GM12878 (cell line): Measurements from ENCODE around the gene PADI3. TPM values are rescaled to one million over a fixed set of nuclear protein-coding genes. Genes with fewer than 3 reads are reported as not detected.

Experiments used
- BMI1 ChIP-seq: fragments of 450-650 bp; IDR thresholded peaks from 2 replicates; pipeline ENCODE4 v1.6.1; 2016; ENCODE audit warnings: mild to moderate bottlenecking, moderate library complexity, borderline replicate concordance
- BRCA1 ChIP-seq: IDR thresholded peaks from 2 replicates; pipeline ENCODE4 v1.6.1; 2011; ENCODE audit warnings: low read depth, low read length, improper control_type of control experiment
- CHD2 ChIP-seq: IDR thresholded peaks from 2 replicates; pipeline ENCODE4 v1.6.1; 2011; ENCODE audit warnings: low read depth, low read length, improper control_type of control experiment, borderline replicate concordance
- CREM ChIP-seq: IDR thresholded peaks from 2 replicates; pipeline ENCODE4 v1.6.1; 2014; ENCODE audit warnings: antibody characterized with exemption, low read depth
- EED ChIP-seq: sonication (generic); IDR thresholded peaks from 2 replicates; pipeline ENCODE4 v1.6.1; 2016; ENCODE audit warnings: antibody characterized with exemption, low read depth
- FOXM1 ChIP-seq: IDR thresholded peaks from 2 replicates; pipeline ENCODE4 v1.6.1; 2012; ENCODE audit warnings: low read depth, mild to moderate bottlenecking, inconsistent platforms, low read length, moderate library complexity
- KDM1A ChIP-seq: fragments of 200-600 bp; sonication (generic); IDR thresholded peaks from 2 replicates; pipeline ENCODE4 v1.6.1; 2016; ENCODE audit warnings: borderline replicate concordance
- NR2C1 ChIP-seq: fragments of 450-650 bp; IDR thresholded peaks from 2 replicates; pipeline ENCODE4 v1.6.1; 2017; ENCODE audit warnings: antibody characterized with exemption, mild to moderate bottlenecking, moderate library complexity
- SIX5 ChIP-seq: IDR thresholded peaks from 2 replicates; pipeline ENCODE4 v1.6.1; 2011; ENCODE audit warnings: mild to moderate bottlenecking, low read depth, low read length, moderate library complexity; ENCODE audit not compliant: severe bottlenecking
- polyA plus RNA-seq, 11 experiments: library from polyadenylated mRNA; depleted of rRNA in 4 of 11; unstranded in 6 of 11; stranded (reverse) in 5 of 11; fragments of >200 nt; fragmentation: Nextera tagmentation in 4 of 11; fragmentation: Illumina TruSeq in 1 of 11; extraction: Ambion mirVana in 4 of 11; extraction: Trizol in 1 of 11; gene quantifications; 1 replicate in 1 of 11; 2 replicates in 10 of 11; pipeline versions ENCODE4 v1.2.1 to v1.2.3, GENCODE V29; 2011 to 2016; ENCODE audit warnings: inconsistent platforms in 2 of 11, missing spikeins in 2 of 11, low read depth in 1 of 11
- total RNA-seq, 4 experiments: library from RNA; depleted of rRNA in 3 of 4; stranded (reverse); fragments of >200 nt in 3 of 4; fragmentation: Illumina TruSeq in 1 of 4; extraction: Trizol in 1 of 4; gene quantifications; 2 replicates each; pipeline versions ENCODE4 v1.2.1 to v1.2.3, GENCODE V29; 2013 to 2021
- TF ChIP-seq, protein P1 (sequence below): fragments of 450-650 bp; formaldehyde crosslinking; IDR thresholded peaks from 2 replicates; pipeline ENCODE4 v1.4.0; 2022; ENCODE audit warnings: mild to moderate bottlenecking, moderate library complexity
- TF ChIP-seq, protein P2 (sequence below): fragments of 450-650 bp; IDR thresholded peaks from 2 replicates; pipeline ENCODE4 v1.6.1; 2017; ENCODE audit warnings: low read depth, mild to moderate bottlenecking, moderate library complexity
- TF ChIP-seq, protein P3 (sequence below): fragments of 150-350 bp; IDR thresholded peaks from 2 replicates; pipeline ENCODE4 v1.6.1; 2016; ENCODE audit warnings: low read depth, low read length
- TF ChIP-seq, protein P4 (sequence below): IDR thresholded peaks from 2 replicates; pipeline ENCODE4 v1.6.1; 2012; ENCODE audit warnings: mild to moderate bottlenecking, low read depth, low read length
- TF ChIP-seq, protein P5 (sequence below): fragments of 450-650 bp; IDR thresholded peaks from 2 replicates; pipeline ENCODE4 v1.6.1; 2016; ENCODE audit warnings: mild to moderate bottlenecking
- TF ChIP-seq, protein P6 (sequence below): fragments of 450-650 bp; conservative IDR thresholded peaks from 2 replicates; pipeline ENCODE4 v1.6.1; 2017; ENCODE audit warnings: mild to moderate bottlenecking, moderate library complexity

Gene PADI3
- total and polyA plus RNA-seq, 10 of the 15 experiments (the other 5 are each of a cell fraction or from before 2014, with no cell fraction given), result 0.01 TPM; not detected in 9

DNA sequence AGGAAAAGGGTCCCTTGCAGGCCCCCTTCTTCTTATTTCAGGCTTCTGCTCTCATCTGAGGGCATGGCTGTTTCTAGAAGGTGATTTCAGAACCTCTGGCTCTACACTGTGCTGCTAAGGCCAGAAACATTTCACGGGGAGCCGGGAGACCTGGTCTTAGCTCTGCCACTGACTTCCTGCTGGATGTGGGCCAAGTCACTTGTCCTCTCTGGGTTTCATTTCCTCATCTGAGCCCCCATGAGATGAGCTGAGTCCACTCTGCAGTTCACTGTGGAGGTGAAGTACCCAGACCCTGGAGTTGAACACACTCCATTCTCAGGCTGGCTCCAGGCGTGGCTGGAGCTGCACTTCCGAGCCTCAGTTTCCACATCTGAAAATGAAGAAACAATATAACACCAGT, 41.9 kb upstream of the PADI3 start (continued):
- TF ChIP-seq, protein P1, sequence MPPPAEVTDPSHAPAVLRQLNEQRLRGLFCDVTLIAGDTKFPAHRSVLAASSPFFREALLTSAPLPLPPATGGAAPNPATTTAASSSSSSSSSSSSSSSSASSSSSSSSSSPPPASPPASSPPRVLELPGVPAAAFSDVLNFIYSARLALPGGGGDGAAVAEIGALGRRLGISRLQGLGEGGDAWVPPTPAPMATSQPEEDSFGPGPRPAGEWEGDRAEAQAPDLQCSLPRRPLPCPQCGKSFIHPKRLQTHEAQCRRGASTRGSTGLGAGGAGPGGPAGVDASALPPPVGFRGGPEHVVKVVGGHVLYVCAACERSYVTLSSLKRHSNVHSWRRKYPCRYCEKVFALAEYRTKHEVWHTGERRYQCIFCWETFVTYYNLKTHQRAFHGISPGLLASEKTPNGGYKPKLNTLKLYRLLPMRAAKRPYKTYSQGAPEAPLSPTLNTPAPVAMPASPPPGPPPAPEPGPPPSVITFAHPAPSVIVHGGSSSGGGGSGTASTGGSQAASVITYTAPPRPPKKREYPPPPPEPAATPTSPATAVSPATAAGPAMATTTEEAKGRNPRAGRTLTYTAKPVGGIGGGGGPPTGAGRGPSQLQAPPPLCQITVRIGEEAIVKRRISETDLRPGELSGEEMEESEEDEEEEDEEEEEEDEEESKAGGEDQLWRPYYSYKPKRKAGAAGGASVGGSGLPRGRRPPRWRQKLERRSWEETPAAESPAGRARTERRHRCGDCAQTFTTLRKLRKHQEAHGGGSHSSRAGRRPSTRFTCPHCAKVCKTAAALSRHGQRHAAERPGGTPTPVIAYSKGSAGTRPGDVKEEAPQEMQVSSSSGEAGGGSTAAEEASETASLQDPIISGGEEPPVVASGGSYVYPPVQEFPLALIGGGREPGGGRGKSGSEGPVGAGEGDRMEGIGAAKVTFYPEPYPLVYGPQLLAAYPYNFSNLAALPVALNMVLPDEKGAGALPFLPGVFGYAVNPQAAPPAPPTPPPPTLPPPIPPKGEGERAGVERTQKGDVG (CRISPR knock-in tag), result no peak
- TF ChIP-seq BRCA1 (no peak), SIX5 (no peak), FOXM1 (no peak), NR2C1 (no peak), EED (no peak), KDM1A (no peak), CREM (no peak), CHD2 (no peak), BMI1 (no peak)
- TF ChIP-seq, protein P2, sequence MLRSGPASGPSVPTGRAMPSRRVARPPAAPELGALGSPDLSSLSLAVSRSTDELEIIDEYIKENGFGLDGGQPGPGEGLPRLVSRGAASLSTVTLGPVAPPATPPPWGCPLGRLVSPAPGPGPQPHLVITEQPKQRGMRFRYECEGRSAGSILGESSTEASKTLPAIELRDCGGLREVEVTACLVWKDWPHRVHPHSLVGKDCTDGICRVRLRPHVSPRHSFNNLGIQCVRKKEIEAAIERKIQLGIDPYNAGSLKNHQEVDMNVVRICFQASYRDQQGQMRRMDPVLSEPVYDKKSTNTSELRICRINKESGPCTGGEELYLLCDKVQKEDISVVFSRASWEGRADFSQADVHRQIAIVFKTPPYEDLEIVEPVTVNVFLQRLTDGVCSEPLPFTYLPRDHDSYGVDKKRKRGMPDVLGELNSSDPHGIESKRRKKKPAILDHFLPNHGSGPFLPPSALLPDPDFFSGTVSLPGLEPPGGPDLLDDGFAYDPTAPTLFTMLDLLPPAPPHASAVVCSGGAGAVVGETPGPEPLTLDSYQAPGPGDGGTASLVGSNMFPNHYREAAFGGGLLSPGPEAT, result no peak
- TF ChIP-seq, protein P3, sequence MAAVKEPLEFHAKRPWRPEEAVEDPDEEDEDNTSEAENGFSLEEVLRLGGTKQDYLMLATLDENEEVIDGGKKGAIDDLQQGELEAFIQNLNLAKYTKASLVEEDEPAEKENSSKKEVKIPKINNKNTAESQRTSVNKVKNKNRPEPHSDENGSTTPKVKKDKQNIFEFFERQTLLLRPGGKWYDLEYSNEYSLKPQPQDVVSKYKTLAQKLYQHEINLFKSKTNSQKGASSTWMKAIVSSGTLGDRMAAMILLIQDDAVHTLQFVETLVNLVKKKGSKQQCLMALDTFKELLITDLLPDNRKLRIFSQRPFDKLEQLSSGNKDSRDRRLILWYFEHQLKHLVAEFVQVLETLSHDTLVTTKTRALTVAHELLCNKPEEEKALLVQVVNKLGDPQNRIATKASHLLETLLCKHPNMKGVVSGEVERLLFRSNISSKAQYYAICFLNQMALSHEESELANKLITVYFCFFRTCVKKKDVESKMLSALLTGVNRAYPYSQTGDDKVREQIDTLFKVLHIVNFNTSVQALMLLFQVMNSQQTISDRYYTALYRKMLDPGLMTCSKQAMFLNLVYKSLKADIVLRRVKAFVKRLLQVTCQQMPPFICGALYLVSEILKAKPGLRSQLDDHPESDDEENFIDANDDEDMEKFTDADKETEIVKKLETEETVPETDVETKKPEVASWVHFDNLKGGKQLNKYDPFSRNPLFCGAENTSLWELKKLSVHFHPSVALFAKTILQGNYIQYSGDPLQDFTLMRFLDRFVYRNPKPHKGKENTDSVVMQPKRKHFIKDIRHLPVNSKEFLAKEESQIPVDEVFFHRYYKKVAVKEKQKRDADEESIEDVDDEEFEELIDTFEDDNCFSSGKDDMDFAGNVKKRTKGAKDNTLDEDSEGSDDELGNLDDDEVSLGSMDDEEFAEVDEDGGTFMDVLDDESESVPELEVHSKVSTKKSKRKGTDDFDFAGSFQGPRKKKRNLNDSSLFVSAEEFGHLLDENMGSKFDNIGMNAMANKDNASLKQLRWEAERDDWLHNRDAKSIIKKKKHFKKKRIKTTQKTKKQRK, result no peak
- TF ChIP-seq, protein P4, sequence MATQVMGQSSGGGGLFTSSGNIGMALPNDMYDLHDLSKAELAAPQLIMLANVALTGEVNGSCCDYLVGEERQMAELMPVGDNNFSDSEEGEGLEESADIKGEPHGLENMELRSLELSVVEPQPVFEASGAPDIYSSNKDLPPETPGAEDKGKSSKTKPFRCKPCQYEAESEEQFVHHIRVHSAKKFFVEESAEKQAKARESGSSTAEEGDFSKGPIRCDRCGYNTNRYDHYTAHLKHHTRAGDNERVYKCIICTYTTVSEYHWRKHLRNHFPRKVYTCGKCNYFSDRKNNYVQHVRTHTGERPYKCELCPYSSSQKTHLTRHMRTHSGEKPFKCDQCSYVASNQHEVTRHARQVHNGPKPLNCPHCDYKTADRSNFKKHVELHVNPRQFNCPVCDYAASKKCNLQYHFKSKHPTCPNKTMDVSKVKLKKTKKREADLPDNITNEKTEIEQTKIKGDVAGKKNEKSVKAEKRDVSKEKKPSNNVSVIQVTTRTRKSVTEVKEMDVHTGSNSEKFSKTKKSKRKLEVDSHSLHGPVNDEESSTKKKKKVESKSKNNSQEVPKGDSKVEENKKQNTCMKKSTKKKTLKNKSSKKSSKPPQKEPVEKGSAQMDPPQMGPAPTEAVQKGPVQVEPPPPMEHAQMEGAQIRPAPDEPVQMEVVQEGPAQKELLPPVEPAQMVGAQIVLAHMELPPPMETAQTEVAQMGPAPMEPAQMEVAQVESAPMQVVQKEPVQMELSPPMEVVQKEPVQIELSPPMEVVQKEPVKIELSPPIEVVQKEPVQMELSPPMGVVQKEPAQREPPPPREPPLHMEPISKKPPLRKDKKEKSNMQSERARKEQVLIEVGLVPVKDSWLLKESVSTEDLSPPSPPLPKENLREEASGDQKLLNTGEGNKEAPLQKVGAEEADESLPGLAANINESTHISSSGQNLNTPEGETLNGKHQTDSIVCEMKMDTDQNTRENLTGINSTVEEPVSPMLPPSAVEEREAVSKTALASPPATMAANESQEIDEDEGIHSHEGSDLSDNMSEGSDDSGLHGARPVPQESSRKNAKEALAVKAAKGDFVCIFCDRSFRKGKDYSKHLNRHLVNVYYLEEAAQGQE, result no peak
- TF ChIP-seq, protein P5, sequence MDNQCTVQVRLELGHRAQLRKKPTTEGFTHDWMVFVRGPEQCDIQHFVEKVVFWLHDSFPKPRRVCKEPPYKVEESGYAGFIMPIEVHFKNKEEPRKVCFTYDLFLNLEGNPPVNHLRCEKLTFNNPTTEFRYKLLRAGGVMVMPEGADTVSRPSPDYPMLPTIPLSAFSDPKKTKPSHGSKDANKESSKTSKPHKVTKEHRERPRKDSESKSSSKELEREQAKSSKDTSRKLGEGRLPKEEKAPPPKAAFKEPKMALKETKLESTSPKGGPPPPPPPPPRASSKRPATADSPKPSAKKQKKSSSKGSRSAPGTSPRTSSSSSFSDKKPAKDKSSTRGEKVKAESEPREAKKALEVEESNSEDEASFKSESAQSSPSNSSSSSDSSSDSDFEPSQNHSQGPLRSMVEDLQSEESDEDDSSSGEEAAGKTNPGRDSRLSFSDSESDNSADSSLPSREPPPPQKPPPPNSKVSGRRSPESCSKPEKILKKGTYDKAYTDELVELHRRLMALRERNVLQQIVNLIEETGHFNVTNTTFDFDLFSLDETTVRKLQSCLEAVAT, result no peak
- TF ChIP-seq, protein P6, sequence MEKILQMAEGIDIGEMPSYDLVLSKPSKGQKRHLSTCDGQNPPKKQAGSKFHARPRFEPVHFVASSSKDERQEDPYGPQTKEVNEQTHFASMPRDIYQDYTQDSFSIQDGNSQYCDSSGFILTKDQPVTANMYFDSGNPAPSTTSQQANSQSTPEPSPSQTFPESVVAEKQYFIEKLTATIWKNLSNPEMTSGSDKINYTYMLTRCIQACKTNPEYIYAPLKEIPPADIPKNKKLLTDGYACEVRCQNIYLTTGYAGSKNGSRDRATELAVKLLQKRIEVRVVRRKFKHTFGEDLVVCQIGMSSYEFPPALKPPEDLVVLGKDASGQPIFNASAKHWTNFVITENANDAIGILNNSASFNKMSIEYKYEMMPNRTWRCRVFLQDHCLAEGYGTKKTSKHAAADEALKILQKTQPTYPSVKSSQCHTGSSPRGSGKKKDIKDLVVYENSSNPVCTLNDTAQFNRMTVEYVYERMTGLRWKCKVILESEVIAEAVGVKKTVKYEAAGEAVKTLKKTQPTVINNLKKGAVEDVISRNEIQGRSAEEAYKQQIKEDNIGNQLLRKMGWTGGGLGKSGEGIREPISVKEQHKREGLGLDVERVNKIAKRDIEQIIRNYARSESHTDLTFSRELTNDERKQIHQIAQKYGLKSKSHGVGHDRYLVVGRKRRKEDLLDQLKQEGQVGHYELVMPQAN, result no peak
